ENCODE measurements around the gene ZNF311. TPM values are rescaled to one million over a fixed set of nuclear protein-coding genes. Genes with fewer than 3 reads are reported as not detected.

The ZNF311 gene
- total and polyA plus RNA-seq, 2 of the 13 experiments (the other 11 are each of a cell fraction or from before 2014, with no cell fraction given), result not detected

DNA sequence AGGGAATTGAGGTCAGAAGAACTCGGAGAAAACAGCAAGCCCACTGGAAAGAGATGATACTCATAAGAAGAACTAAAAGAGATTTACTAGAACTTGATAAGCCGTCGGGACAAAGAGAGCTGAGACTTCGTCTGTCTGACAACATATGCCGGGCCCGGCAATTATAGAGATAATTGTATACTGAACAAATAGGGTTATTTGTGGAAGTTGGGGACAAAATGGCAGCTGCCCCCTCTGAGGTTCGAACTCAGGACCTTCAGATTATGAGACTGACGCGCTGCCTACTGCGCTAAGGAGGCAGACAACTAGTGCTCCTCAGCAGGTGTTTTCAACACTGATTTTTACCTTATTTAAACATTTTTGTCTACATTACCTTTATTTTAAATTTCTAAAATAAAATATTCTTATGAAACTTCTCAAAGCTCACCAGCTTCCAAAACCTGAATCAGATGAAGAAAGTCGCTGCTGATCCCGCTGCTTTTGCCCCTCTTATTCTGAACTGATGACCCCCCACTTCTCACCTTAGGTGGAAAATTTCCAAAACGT, 52.0 kb downstream of the ZNF311 start (continued):
- TF ChIP-seq, protein P1, sequence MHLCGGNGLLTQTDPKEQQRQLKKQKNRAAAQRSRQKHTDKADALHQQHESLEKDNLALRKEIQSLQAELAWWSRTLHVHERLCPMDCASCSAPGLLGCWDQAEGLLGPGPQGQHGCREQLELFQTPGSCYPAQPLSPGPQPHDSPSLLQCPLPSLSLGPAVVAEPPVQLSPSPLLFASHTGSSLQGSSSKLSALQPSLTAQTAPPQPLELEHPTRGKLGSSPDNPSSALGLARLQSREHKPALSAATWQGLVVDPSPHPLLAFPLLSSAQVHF (CRISPR knock-in tag; IDR thresholded peaks at IDR 0.05), result no peak
- peak; percentile 99 for TF ChIP-seq MAF1 (CRISPR knock-in tag; IDR thresholded peaks at IDR 0.05; ENCODE audit: borderline replicate concordance)
- TF ChIP-seq, protein P2, sequence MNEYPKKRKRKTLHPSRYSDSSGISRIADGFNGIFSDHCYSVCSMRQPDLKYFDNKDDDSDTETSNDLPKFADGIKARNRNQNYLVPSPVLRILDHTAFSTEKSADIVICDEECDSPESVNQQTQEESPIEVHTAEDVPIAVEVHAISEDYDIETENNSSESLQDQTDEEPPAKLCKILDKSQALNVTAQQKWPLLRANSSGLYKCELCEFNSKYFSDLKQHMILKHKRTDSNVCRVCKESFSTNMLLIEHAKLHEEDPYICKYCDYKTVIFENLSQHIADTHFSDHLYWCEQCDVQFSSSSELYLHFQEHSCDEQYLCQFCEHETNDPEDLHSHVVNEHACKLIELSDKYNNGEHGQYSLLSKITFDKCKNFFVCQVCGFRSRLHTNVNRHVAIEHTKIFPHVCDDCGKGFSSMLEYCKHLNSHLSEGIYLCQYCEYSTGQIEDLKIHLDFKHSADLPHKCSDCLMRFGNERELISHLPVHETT (CRISPR knock-in tag; conservative IDR thresholded peaks at IDR 0.05), result 0 out of 2 replicates have a peak, but pooled peaks have one; percentile 33
- TF ChIP-seq, protein P3, sequence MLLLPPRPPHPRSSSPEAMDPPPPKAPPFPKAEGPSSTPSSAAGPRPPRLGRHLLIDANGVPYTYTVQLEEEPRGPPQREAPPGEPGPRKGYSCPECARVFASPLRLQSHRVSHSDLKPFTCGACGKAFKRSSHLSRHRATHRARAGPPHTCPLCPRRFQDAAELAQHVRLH (CRISPR knock-in tag; IDR thresholded peaks at IDR 0.05; ENCODE audit: borderline replicate concordance, low read depth), result peak; percentile 73; the same call in 1 of the 2 replicates
- TF ChIP-seq ZNF570 (CRISPR knock-in tag; IDR thresholded peaks at IDR 0.05; ENCODE audit: borderline replicate concordance), result no peak
- 0 out of 2 replicates have a peak, but pooled peaks have one; percentile 66 for TF ChIP-seq TOPORS (CRISPR knock-in tag; IDR thresholded peaks at IDR 0.05)
- TF ChIP-seq CHD4 (IDR thresholded peaks at IDR 0.05; ENCODE audit: borderline replicate concordance, low read length), result 0 out of 2 replicates have a peak, but pooled peaks have one; percentile 39
- TF ChIP-seq ZC3H4 (CRISPR knock-in tag; IDR thresholded peaks at IDR 0.05; ENCODE audit: borderline replicate concordance), result no peak
- TF ChIP-seq, protein P4, sequence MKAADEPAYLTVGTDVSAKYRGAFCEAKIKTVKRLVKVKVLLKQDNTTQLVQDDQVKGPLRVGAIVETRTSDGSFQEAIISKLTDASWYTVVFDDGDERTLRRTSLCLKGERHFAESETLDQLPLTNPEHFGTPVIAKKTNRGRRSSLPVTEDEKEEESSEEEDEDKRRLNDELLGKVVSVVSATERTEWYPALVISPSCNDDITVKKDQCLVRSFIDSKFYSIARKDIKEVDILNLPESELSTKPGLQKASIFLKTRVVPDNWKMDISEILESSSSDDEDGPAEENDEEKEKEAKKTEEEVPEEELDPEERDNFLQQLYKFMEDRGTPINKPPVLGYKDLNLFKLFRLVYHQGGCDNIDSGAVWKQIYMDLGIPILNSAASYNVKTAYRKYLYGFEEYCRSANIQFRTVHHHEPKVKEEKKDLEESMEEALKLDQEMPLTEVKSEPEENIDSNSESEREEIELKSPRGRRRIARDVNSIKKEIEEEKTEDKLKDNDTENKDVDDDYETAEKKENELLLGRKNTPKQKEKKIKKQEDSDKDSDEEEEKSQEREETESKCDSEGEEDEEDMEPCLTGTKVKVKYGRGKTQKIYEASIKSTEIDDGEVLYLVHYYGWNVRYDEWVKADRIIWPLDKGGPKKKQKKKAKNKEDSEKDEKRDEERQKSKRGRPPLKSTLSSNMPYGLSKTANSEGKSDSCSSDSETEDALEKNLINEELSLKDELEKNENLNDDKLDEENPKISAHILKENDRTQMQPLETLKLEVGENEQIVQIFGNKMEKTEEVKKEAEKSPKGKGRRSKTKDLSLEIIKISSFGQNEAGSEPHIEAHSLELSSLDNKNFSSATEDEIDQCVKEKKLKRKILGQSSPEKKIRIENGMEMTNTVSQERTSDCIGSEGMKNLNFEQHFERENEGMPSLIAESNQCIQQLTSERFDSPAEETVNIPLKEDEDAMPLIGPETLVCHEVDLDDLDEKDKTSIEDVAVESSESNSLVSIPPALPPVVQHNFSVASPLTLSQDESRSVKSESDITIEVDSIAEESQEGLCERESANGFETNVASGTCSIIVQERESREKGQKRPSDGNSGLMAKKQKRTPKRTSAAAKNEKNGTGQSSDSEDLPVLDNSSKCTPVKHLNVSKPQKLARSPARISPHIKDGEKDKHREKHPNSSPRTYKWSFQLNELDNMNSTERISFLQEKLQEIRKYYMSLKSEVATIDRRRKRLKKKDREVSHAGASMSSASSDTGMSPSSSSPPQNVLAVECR (CRISPR knock-in tag; IDR thresholded peaks at IDR 0.05; ENCODE audit: borderline replicate concordance), result peak; percentile 26; the same call in 1 of the 2 replicates
- TF ChIP-seq, protein P5, sequence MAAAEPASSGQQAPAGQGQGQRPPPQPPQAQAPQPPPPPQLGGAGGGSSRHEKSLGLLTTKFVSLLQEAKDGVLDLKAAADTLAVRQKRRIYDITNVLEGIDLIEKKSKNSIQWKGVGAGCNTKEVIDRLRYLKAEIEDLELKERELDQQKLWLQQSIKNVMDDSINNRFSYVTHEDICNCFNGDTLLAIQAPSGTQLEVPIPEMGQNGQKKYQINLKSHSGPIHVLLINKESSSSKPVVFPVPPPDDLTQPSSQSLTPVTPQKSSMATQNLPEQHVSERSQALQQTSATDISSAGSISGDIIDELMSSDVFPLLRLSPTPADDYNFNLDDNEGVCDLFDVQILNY (CRISPR knock-in tag; conservative IDR thresholded peaks at IDR 0.05), result no peak
- TF ChIP-seq U2AF2 (IDR thresholded peaks at IDR 0.05; ENCODE audit: low read depth, low read length), result no peak
- TF ChIP-seq RFXAP (CRISPR knock-in tag; IDR thresholded peaks at IDR 0.05; ENCODE audit: borderline replicate concordance), result peak; percentile 65; the same call in 1 of the 2 replicates
- TF ChIP-seq FOXA1 (IDR thresholded peaks at IDR 0.05), result no peak
- peak; percentile 53; the same call in 1 of the 2 replicates for TF ChIP-seq FOXA1 (CRISPR knock-in tag; IDR thresholded peaks at IDR 0.05)
- TF ChIP-seq ZNF790 (CRISPR knock-in tag; IDR thresholded peaks at IDR 0.05; ENCODE audit: borderline replicate concordance), result no peak
- TF ChIP-seq ATF7-NPFF (CRISPR knock-in tag; IDR thresholded peaks at IDR 0.05; ENCODE audit: low read depth), result 0 out of 2 replicates have a peak, but pooled peaks have one; percentile 10
- no peak for TF ChIP-seq TBX2 (CRISPR knock-in tag; IDR thresholded peaks at IDR 0.05; ENCODE audit: borderline replicate concordance)
- 0 out of 2 replicates have a peak, but pooled peaks have one; percentile 75 for TF ChIP-seq MYNN (CRISPR knock-in tag; IDR thresholded peaks at IDR 0.05; ENCODE audit: low read depth)
- TF ChIP-seq IRX3 (CRISPR knock-in tag; IDR thresholded peaks at IDR 0.05; ENCODE audit: borderline replicate concordance, low read depth), result no peak
- no peak for TF ChIP-seq LCORL (IDR thresholded peaks at IDR 0.05)
- peak; percentile 37; the same call in 1 of the 2 replicates for TF ChIP-seq LCORL (CRISPR knock-in tag; IDR thresholded peaks at IDR 0.05)
- 0 out of 2 replicates have a peak, but pooled peaks have one; percentile 85 for TF ChIP-seq SMYD3 (CRISPR knock-in tag; IDR thresholded peaks at IDR 0.05)
- peak; percentile 9; the same call in 1 of the 2 replicates for TF ChIP-seq STAG1 (CRISPR knock-in tag; IDR thresholded peaks at IDR 0.05)
